ENCODE measurements around the gene NEIL1. TPM values are rescaled to one million over a fixed set of nuclear protein-coding genes. Genes with fewer than 3 reads are reported as not detected.

Gene NEIL1
- total RNA-seq, 1 experiment from 2014 or later, result 41.4 TPM

GRCh38 chr15:75353604-75354003, 6.8 kb downstream of the NEIL1 start:
- ATAC-seq (no peak), DNase-seq (ENCODE audit: low read depth, low spot score) (no peak)
- Histone ChIP-seq H3K4me3 (replicated peaks in 1 of 2; ENCODE audit: low read depth in 1 of 2, low read length in 2 of 2) (no peak overlapping the region), H3K9me3 (ENCODE audit: control insufficient read depth in 1 of 2, insufficient read depth in 1 of 2, low read depth in 1 of 2, low read length in 2 of 2) (no peaks in the 10 kb centered on the region), H3K27ac (ENCODE audit: low read depth, low read length) (no peak overlapping the region), H4K20me1 (ENCODE audit: insufficient read depth) (no peaks in the 10 kb centered on the region), H3K9ac (ENCODE audit: low read length) (no peak overlapping the region), H3K27me3 (ENCODE audit: insufficient read depth, low read length) (no peaks in the 10 kb centered on the region), H3K9me2 (ENCODE audit: insufficient read depth) (no peaks in the 10 kb centered on the region), H3K36me3 (ENCODE audit: control insufficient read depth in 1 of 2, insufficient read depth in 2 of 2, low read length in 2 of 2) (peaks cover 2 to 7% of the 10 kb centered on the region in 2 experiments; a peak in 3 of 4 replicates), H3K4me1 (ENCODE audit: control insufficient read depth in 1 of 2, insufficient read depth in 2 of 2, low read length in 2 of 2) (peaks cover 0 to 3% of the 10 kb centered on the region in 2 experiments; a peak in 1 of 4 replicates), H2AFZ (ENCODE audit: low read depth, low read length, poor library complexity, severe bottlenecking) (no peak overlapping the region), H3K4me2 (ENCODE audit: low read length) (no peak overlapping the region), H3K79me2 (ENCODE audit: insufficient read depth, low read length) (no peaks in the 10 kb centered on the region)
- POLR2A ChIA-PET, result interaction anchor here (1.8 kb wide), 1 partner anchor 14 kb away, joined by 6 read pairs; the partner anchor contains the start of gene MAN2C1
- RAD21 ChIA-PET (ENCODE audit: low non-redundant PET in 1 of 2, low total read pairs in 2 of 2, uncharacterized antibody in 2 of 2, unreplicated experiment in 2 of 2), result no interaction called here
- no TSS peak for BruUV-seq (replicated peaks)
- intact Hi-C loops (cut with micrococcal nuclease), result no loop called here
- TF ChIP-seq ZFX (IDR thresholded peaks at IDR 0.05), result no peak
- TF ChIP-seq POLR2AphosphoS5 (IDR thresholded peaks at IDR 0.05; ENCODE audit: low read depth, low read length), result no peak
- TF ChIP-seq ZNF274 (IDR thresholded peaks at IDR 0.05; ENCODE audit: low read depth, low read length), result no peak
- CTCF ChIA-PET, result no interaction called here

GRCh38 chr15:75354454-75354853, 7.6 kb downstream of the NEIL1 start:
- RAD21 ChIA-PET (ENCODE audit: low non-redundant PET in 1 of 2, low total read pairs in 2 of 2, uncharacterized antibody in 2 of 2, unreplicated experiment in 2 of 2), result no interaction called here
- no TSS peak for BruUV-seq (replicated peaks)
- intact Hi-C loops (cut with micrococcal nuclease), result no loop called here
- Histone ChIP-seq H3K9me2 (ENCODE audit: insufficient read depth) (no peaks in the 10 kb centered on the region), H3K4me2 (ENCODE audit: low read length) (no peak overlapping the region), H3K4me3 (replicated peaks in 1 of 2; ENCODE audit: low read depth in 1 of 2, low read length in 2 of 2) (no peak overlapping the region), H3K27me3 (ENCODE audit: insufficient read depth, low read length) (no peaks in the 10 kb centered on the region), H3K27ac (ENCODE audit: low read depth, low read length) (no peak overlapping the region), H4K20me1 (ENCODE audit: insufficient read depth) (no peaks in the 10 kb centered on the region), H3K9me3 (ENCODE audit: control insufficient read depth in 1 of 2, insufficient read depth in 1 of 2, low read depth in 1 of 2, low read length in 2 of 2) (no peaks in the 10 kb centered on the region), H3K36me3 (ENCODE audit: control insufficient read depth in 1 of 2, insufficient read depth in 2 of 2, low read length in 2 of 2) (peaks cover 2 to 8% of the 10 kb centered on the region in 2 experiments; a peak in 3 of 4 replicates), H3K79me2 (ENCODE audit: insufficient read depth, low read length) (no peaks in the 10 kb centered on the region), H3K4me1 (ENCODE audit: control insufficient read depth in 1 of 2, insufficient read depth in 2 of 2, low read length in 2 of 2) (no peaks in the 10 kb centered on the region), H3K9ac (ENCODE audit: low read length) (no peak overlapping the region), H2AFZ (ENCODE audit: low read depth, low read length, poor library complexity, severe bottlenecking) (no peak overlapping the region)
- DNase-seq (ENCODE audit: low read depth, low spot score), result no peak
- CTCF ChIA-PET, result no interaction called here
- POLR2A ChIA-PET, result interaction anchor here (1.8 kb wide), 1 partner anchor 14 kb away, joined by 6 read pairs; the partner anchor contains the start of gene MAN2C1
- ATAC-seq, result no peak
- TF ChIP-seq ZBTB33 (IDR thresholded peaks at IDR 0.05; ENCODE audit: extremely low read depth, insufficient replicate concordance, low read length) (no peak), SP1 (IDR thresholded peaks at IDR 0.05; ENCODE audit: low read depth) (no peak), CBX3 (IDR thresholded peaks at IDR 0.05; ENCODE audit: low read depth) (no peak), CTCF (IDR thresholded peaks at IDR 0.05 in 2 of 3, conservative IDR thresholded peaks at IDR 0.05 in 1 of 3; ENCODE audit: borderline replicate concordance in 1 of 3, insufficient read depth in 1 of 3, low read depth in 2 of 3, low read length in 2 of 3) (no peak), EZH2phosphoT487 (IDR thresholded peaks at IDR 0.05; ENCODE audit: borderline replicate concordance) (no peak), ZNF274 (IDR thresholded peaks at IDR 0.05; ENCODE audit: low read depth, low read length) (no peak), POLR2A (IDR thresholded peaks at IDR 0.05; ENCODE audit: borderline replicate concordance, extremely low read depth, insufficient read depth, insufficient read length) (no peak), SIN3A (IDR thresholded peaks at IDR 0.05; ENCODE audit: low read depth) (no peak), JUND (IDR thresholded peaks at IDR 0.05) (no peak), REST (IDR thresholded peaks at IDR 0.05; ENCODE audit: low read depth) (no peak), SRF (IDR thresholded peaks at IDR 0.05; ENCODE audit: low read depth) (no peak)
